Measurements from ENCODE around the gene IPCEF1.

Gene IPCEF1

GRCh38 chr6:154111025-154111424 lies 245.6 kb downstream of the IPCEF1 start:
- H3K4me1 Mint-ChIP-seq (ENCODE audit: low read depth): no peaks in the 10 kb centered on the region
- H3K9me3 Mint-ChIP-seq: no peaks in the 10 kb centered on the region
- H3K4me3 Mint-ChIP-seq: no peak overlapping the region
- no peaks in the 10 kb centered on the region for H3K36me3 Mint-ChIP-seq (ENCODE audit: low read depth)
- H3K27ac Mint-ChIP-seq: no peak overlapping the region
- intact Hi-C loops (cut with micrococcal nuclease): no loop called here
- H3K27me3 Mint-ChIP-seq: no peaks in the 10 kb centered on the region

GRCh38 chr6:154106251-154106650 lies 250.4 kb downstream of the IPCEF1 start:
- no peaks in the 10 kb centered on the region for H3K9me3 Mint-ChIP-seq
- H3K4me3 Mint-ChIP-seq: no peak overlapping the region
- no peaks in the 10 kb centered on the region for H3K4me1 Mint-ChIP-seq (ENCODE audit: low read depth)
- H3K27me3 Mint-ChIP-seq: no peaks in the 10 kb centered on the region
- intact Hi-C loops (cut with micrococcal nuclease): no loop called here
- H3K27ac Mint-ChIP-seq: no peak overlapping the region
- H3K36me3 Mint-ChIP-seq (ENCODE audit: low read depth): no peaks in the 10 kb centered on the region

Measured in dendritic cell treated with granulocyte-macrophage colony-stimulating factor and Interleukin-4, amounts not matched to agents 40 ng/mL and 50 ng/mL, for 4 days (primary cell).